ENCODE data around the gene RSPO4.

DNA sequence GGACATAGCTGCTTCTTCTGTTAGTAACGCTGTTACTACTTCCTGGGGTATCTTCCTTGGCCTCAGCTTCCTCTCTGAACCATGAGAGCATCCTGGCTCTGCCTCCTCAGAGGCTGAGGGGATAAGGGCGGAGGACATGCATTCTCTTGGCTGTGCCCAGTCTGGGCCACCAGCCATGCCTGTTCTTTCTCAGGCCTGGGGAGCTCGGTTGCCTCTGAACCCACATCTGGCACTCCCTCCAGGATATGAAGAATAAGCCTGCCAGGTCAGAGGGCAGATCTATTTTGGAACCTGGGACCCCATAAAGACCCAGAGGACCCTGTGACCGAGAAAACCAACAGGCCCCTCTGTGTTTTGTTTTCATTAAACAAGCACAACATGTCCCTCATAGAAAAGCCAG, 79.3 kb downstream of the RSPO4 start:
- TF ChIP-seq TAF1 (IDR thresholded peaks at IDR 0.05; ENCODE audit: low read depth) (no peak), FOXM1 (IDR thresholded peaks at IDR 0.05; ENCODE audit: borderline replicate concordance, low read depth) (no peak)
- TF ChIP-seq, protein P1, sequence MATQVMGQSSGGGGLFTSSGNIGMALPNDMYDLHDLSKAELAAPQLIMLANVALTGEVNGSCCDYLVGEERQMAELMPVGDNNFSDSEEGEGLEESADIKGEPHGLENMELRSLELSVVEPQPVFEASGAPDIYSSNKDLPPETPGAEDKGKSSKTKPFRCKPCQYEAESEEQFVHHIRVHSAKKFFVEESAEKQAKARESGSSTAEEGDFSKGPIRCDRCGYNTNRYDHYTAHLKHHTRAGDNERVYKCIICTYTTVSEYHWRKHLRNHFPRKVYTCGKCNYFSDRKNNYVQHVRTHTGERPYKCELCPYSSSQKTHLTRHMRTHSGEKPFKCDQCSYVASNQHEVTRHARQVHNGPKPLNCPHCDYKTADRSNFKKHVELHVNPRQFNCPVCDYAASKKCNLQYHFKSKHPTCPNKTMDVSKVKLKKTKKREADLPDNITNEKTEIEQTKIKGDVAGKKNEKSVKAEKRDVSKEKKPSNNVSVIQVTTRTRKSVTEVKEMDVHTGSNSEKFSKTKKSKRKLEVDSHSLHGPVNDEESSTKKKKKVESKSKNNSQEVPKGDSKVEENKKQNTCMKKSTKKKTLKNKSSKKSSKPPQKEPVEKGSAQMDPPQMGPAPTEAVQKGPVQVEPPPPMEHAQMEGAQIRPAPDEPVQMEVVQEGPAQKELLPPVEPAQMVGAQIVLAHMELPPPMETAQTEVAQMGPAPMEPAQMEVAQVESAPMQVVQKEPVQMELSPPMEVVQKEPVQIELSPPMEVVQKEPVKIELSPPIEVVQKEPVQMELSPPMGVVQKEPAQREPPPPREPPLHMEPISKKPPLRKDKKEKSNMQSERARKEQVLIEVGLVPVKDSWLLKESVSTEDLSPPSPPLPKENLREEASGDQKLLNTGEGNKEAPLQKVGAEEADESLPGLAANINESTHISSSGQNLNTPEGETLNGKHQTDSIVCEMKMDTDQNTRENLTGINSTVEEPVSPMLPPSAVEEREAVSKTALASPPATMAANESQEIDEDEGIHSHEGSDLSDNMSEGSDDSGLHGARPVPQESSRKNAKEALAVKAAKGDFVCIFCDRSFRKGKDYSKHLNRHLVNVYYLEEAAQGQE (IDR thresholded peaks at IDR 0.05; ENCODE audit: low read depth) = no peak

All from Ishikawa (cell line).